ENCODE measurements around the gene CFAP65. TPM values are rescaled to one million over a fixed set of nuclear protein-coding genes. Genes with fewer than 3 reads are reported as not detected.
A peak's percentile ranks its signal among the peaks of the same experiment; 100 is the strongest.

Gene CFAP65
- total and polyA plus RNA-seq, 2 of the 13 experiments (the other 11 are each of a cell fraction or from before 2014, with no cell fraction given) = 0.05 TPM; not detected in 1

- no peak overlapping the region for H3K4me2 ChIP-seq (ENCODE audit: low read depth, low read length)
- H3K27ac ChIP-seq (ENCODE audit: extremely low read length, insufficient read depth, low read length) = no peak overlapping the region
- POLR2A ChIA-PET = no interaction called here
- no peaks in the 10 kb centered on the region for H3K79me2 ChIP-seq (ENCODE audit: insufficient read depth, low read length)
- peaks cover 17% of the 10 kb centered on the region; the same call in 1 of the 2 replicates for H4K20me1 ChIP-seq (ENCODE audit: insufficient read depth, low read length)
- ATAC-seq (no peak), DNase-seq (ENCODE audit: low spot score) (no peak), FAIRE-seq (no peak)
- in situ Hi-C loops (cut with HindIII; ENCODE audit: extremely low pct_ligation_motif_present, low pct_unique_long_range_greater_than_20kb) (no loop called here), intact Hi-C loops (cut with micrococcal nuclease; ENCODE audit: unreplicated experiment) (no loop called here)
- 37% methylated on average over 5 of the region's 5 CpGs for WGBS (ENCODE audit: low lambda C conversion rate)
- CTCF ChIA-PET (ENCODE audit: low intra/inter-chr PET ratio, low total read pairs) = no interaction called here
- peaks cover 8 to 62% of the 10 kb centered on the region in 2 experiments for H3K27me3 ChIP-seq (ENCODE audit: control insufficient read depth in 1 of 2, insufficient read depth in 2 of 2, low read length in 2 of 2)
- BruUV-seq (replicated peaks) = no TSS peak
- H3K9me3 ChIP-seq (ENCODE audit: low read length) = no peaks in the 10 kb centered on the region
- H2AFZ ChIP-seq (ENCODE audit: low read length) = no peak overlapping the region
- H3K9ac ChIP-seq (ENCODE audit: insufficient read depth, low read depth, low read length) = no peak overlapping the region
- H3K4me3 ChIP-seq (replicated peaks in 1 of 3; ENCODE audit: insufficient read depth in 1 of 3, low read depth in 2 of 3, low read length in 3 of 3) = no peak overlapping the region
- no peaks in the 10 kb centered on the region for H3K36me3 ChIP-seq (replicated peaks in 1 of 2; ENCODE audit: control insufficient read depth in 1 of 2, insufficient read depth in 2 of 2, low read length in 2 of 2)
- peaks cover 29% of the 10 kb centered on the region for H3K4me1 ChIP-seq (ENCODE audit: insufficient read depth, low read length)
- TF ChIP-seq, protein P1, sequence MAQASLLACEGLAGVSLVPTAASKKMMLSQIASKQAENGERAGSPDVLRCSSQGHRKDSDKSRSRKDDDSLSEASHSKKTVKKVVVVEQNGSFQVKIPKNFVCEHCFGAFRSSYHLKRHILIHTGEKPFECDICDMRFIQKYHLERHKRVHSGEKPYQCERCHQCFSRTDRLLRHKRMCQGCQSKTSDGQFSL (CRISPR knock-in tag; IDR thresholded peaks at IDR 0.05) = no peak
- no peak for TF ChIP-seq ZNF891 (CRISPR knock-in tag; IDR thresholded peaks at IDR 0.05)
- TF ChIP-seq RFX1 (IDR thresholded peaks at IDR 0.05) = peak; percentile 37; the same call in 1 of the 2 replicates
- TF ChIP-seq NFE2 (CRISPR knock-in tag; IDR thresholded peaks at IDR 0.05) = peak; percentile 82; the same call in 1 of the 2 replicates
- no peak for TF ChIP-seq ZNF121 (CRISPR knock-in tag; IDR thresholded peaks at IDR 0.05)
- no peak for TF ChIP-seq ZC3H4 (CRISPR knock-in tag; IDR thresholded peaks at IDR 0.05; ENCODE audit: borderline replicate concordance)
- TF ChIP-seq MAFK (conservative IDR thresholded peaks at IDR 0.05 in 1 of 2, IDR thresholded peaks at IDR 0.05 in 1 of 2; ENCODE audit: low read length in 2 of 2) = peak; percentile 68 to 81
- no peak for TF ChIP-seq ZBTB10 (CRISPR knock-in tag; IDR thresholded peaks at IDR 0.05; ENCODE audit: borderline replicate concordance)
- no peak for TF ChIP-seq SMARCE1 (IDR thresholded peaks at IDR 0.05; ENCODE audit: borderline replicate concordance)
- no peak for TF ChIP-seq FOSL2 (CRISPR knock-in tag; IDR thresholded peaks at IDR 0.05)
- no peak for TF ChIP-seq MZF1 (CRISPR knock-in tag; IDR thresholded peaks at IDR 0.05; ENCODE audit: borderline replicate concordance)
- TF ChIP-seq MAFF (IDR thresholded peaks at IDR 0.05; ENCODE audit: low read depth, low read length) = peak; percentile 43
- no peak for TF ChIP-seq EHMT2 (IDR thresholded peaks at IDR 0.05; ENCODE audit: borderline replicate concordance, low read depth, low read length)
- TF ChIP-seq, protein P2, sequence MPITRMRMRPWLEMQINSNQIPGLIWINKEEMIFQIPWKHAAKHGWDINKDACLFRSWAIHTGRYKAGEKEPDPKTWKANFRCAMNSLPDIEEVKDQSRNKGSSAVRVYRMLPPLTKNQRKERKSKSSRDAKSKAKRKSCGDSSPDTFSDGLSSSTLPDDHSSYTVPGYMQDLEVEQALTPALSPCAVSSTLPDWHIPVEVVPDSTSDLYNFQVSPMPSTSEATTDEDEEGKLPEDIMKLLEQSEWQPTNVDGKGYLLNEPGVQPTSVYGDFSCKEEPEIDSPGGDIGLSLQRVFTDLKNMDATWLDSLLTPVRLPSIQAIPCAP (CRISPR knock-in tag; IDR thresholded peaks at IDR 0.05; ENCODE audit: low read depth) = no peak
- TF ChIP-seq ZNF30 (CRISPR knock-in tag; IDR thresholded peaks at IDR 0.05) = no peak
- TF ChIP-seq ZNF20 (CRISPR knock-in tag; IDR thresholded peaks at IDR 0.05) = no peak
- TF ChIP-seq PHB2 (IDR thresholded peaks at IDR 0.05; ENCODE audit: partially characterized antibody) = no peak
- no peak for TF ChIP-seq ZNF253 (CRISPR knock-in tag; IDR thresholded peaks at IDR 0.05; ENCODE audit: borderline replicate concordance)
- no peak for TF ChIP-seq TBL1XR1 (IDR thresholded peaks at IDR 0.05; ENCODE audit: borderline replicate concordance, low read length, partially characterized antibody)
- TF ChIP-seq ZNF639 (CRISPR knock-in tag; conservative IDR thresholded peaks at IDR 0.05) = no peak
- TF ChIP-seq NFE2L2 (IDR thresholded peaks at IDR 0.05; ENCODE audit: low read length) = peak; percentile 97
- TF ChIP-seq ZNF274 (CRISPR knock-in tag; IDR thresholded peaks at IDR 0.05) = no peak
Observed at GRCh38 chr2:218964041-218964771, 77.1 kb downstream of the CFAP65 start.

All from HepG2 (cell line).